HG02588 (cell line): Measurements from ENCODE around the gene PRDX6.
"Not testable (repeated sequence)": the region's sequence is repeated elsewhere in the genome, so short reads cannot be mapped to it uniquely, and the experiment has no call there.

Experiments
- ATAC-seq: cut with Tn5 transposase; IDR thresholded peaks from one replicate; pipeline ENCODE4 v1.9.1; 2021; ENCODE audit warnings: mild to moderate bottlenecking, moderate library complexity; ENCODE audit not compliant: unreplicated experiment

The PRDX6 gene

GRCh38 chr1:173467426-173467825 lies 9.7 kb upstream of the PRDX6 start:
- ATAC-seq = no peak

- ATAC-seq = no peak
Observed at GRCh38 chr1:173469656-173470055, 7.5 kb upstream of the PRDX6 start.

- ATAC-seq = no peak
Observed at GRCh38 chr1:173470608-173471007, 6.5 kb upstream of the PRDX6 start.

- ATAC-seq = no peak
Observed at GRCh38 chr1:173473599-173474011, 3.5 kb upstream of the PRDX6 start.

- ATAC-seq = no peak
Observed at GRCh38 chr1:173474097-173474779, 2.9 kb upstream of the PRDX6 start.

- not testable (repeated sequence) for ATAC-seq
Observed at GRCh38 chr1:173474780-173475421, 2.2 kb upstream of the PRDX6 start.

GRCh38 chr1:173475564-173476196 lies 1.5 kb upstream of the PRDX6 start:
- no peak for ATAC-seq

GRCh38 chr1:173476197-173476664 lies 904 bp upstream of the PRDX6 start:
- no peak for ATAC-seq

- ATAC-seq = peak; percentile 97
Observed at GRCh38 chr1:173476665-173477285, 360 bp upstream of the PRDX6 start.

- no peak for ATAC-seq
Observed at GRCh38 chr1:173478094-173478674, 1.0 kb downstream of the PRDX6 start.

- ATAC-seq = no peak
Observed at GRCh38 chr1:173479649-173480048, 2.5 kb downstream of the PRDX6 start.

- ATAC-seq = no peak
Observed at GRCh38 chr1:173481195-173481772, 4.1 kb downstream of the PRDX6 start.

- ATAC-seq = no peak
Observed at GRCh38 chr1:173482683-173483082, 5.5 kb downstream of the PRDX6 start.

GRCh38 chr1:173484276-173484675 lies 7.1 kb downstream of the PRDX6 start:
- ATAC-seq = no peak

- no peak for ATAC-seq
Observed at GRCh38 chr1:173485401-173485800, 8.3 kb downstream of the PRDX6 start.

GRCh38 chr1:173488001-173488400 lies 10.9 kb downstream of the PRDX6 start:
- no peak for ATAC-seq

GRCh38 chr1:173489149-173489600 lies 12.0 kb downstream of the PRDX6 start:
- no peak for ATAC-seq

- no peak for ATAC-seq
Observed at GRCh38 chr1:173489929-173490328, 12.8 kb downstream of the PRDX6 start.

- no peak for ATAC-seq
Observed at GRCh38 chr1:173491508-173491907, 14.4 kb downstream of the PRDX6 start.

- ATAC-seq = not testable (repeated sequence)
Observed at GRCh38 chr1:173493125-173493524, 16.0 kb downstream of the PRDX6 start.
